Neural cell (in vitro differentiated cells): ENCODE measurements around the gene IFT74. TPM values are rescaled to one million over a fixed set of nuclear protein-coding genes. Genes with fewer than 3 reads are reported as not detected.

Experiments used
- H2AFZ ChIP-seq: fragments of 200-600, 300-800 bp; sonication (generic), shearing (Covaris generic); 2 replicates; pipeline ENCODE4 v1.6.0; 2014; ENCODE audit warnings: low read depth, mild to moderate bottlenecking, antibody characterized with exemption, low read length, moderate library complexity
- H3F3A ChIP-seq: fragments of 200-600 bp; shearing (Covaris generic); 2 replicates; pipeline ENCODE4 v1.6.1; 2016; ENCODE audit warnings: mild to moderate bottlenecking, moderate library complexity, mixed read lengths, antibody characterized with exemption, low read length; ENCODE audit not compliant: insufficient read depth, poor library complexity, severe bottlenecking
- H3K27ac ChIP-seq: fragments of 200-600, 300-800 bp; sonication (generic), shearing (Covaris generic); 2 replicates; pipeline ENCODE4 v1.5.1; 2014; ENCODE audit warnings: mild to moderate bottlenecking, low read length, moderate library complexity
- H3K27me3 ChIP-seq: fragments of 300-800, 200-600 bp; sonication (generic), shearing (Covaris generic); 2 replicates; pipeline ENCODE4 v1.6.0; 2014; ENCODE audit warnings: mild to moderate bottlenecking, low read depth, low read length, moderate library complexity; ENCODE audit not compliant: insufficient read depth
- H3K36me3 ChIP-seq: fragments of 300-800, 200-600 bp; sonication (generic), shearing (Covaris generic); 2 replicates; pipeline ENCODE4 v1.5.1; 2014; ENCODE audit warnings: mild to moderate bottlenecking, antibody characterized with exemption, low read length, moderate library complexity; ENCODE audit not compliant: insufficient read depth
- H3K4me2 ChIP-seq: fragments of 300-800, 200-600 bp; sonication (generic), shearing (Covaris generic); 2 replicates; pipeline ENCODE4 v1.6.0; 2014; ENCODE audit warnings: mild to moderate bottlenecking, low read length
- H3K4me3 ChIP-seq: fragments of 300-800, 200-600 bp; sonication (generic), shearing (Covaris generic); 2 replicates; pipeline ENCODE4 v1.5.1; 2014; ENCODE audit warnings: mild to moderate bottlenecking, low read length, moderate library complexity
- H3K79me2 ChIP-seq: fragments of 200-600 bp; shearing (Covaris generic); replicated peaks from 2 replicates; pipeline ENCODE4 v1.6.0; 2014; ENCODE audit warnings: mild to moderate bottlenecking, low read length, moderate library complexity; ENCODE audit not compliant: insufficient read depth
- H3K9ac ChIP-seq: fragments of 300-800, 200-600 bp; sonication (generic), shearing (Covaris generic); 2 replicates; pipeline ENCODE4 v1.6.1; 2016; ENCODE audit warnings: mild to moderate bottlenecking, low read length, mixed read lengths
- H3K9me2 ChIP-seq: fragments of 200-600 bp; shearing (Covaris generic); 2 replicates; pipeline ENCODE4 v1.6.1; 2016; ENCODE audit warnings: mild to moderate bottlenecking, low read length, mixed read lengths; ENCODE audit not compliant: insufficient read depth
- H3K9me3 ChIP-seq: fragments of 200-600, 300-800 bp; sonication (generic), shearing (Covaris generic); 2 replicates; pipeline ENCODE4 v1.6.1; 2016; ENCODE audit warnings: mild to moderate bottlenecking, mixed run types, low read length, moderate library complexity, mixed read lengths
- H4K20me1 ChIP-seq: fragments of 200-600 bp; shearing (Covaris generic); 2 replicates; pipeline ENCODE4 v1.6.1; 2016; ENCODE audit warnings: mild to moderate bottlenecking, mixed run types; ENCODE audit not compliant: insufficient read depth
- EP300 ChIP-seq: fragments of 450-650 bp; conservative IDR thresholded peaks from 2 replicates; pipeline ENCODE4 v1.6.1; 2014; ENCODE audit warnings: antibody characterized with exemption, mild to moderate bottlenecking, moderate library complexity; ENCODE audit not compliant: poor library complexity, severe bottlenecking
- EZH2 ChIP-seq: fragments of 200-600, 300-800 bp; shearing (Covaris generic), sonication (generic); IDR thresholded peaks from 2 replicates; pipeline ENCODE4 v1.6.1; 2014; ENCODE audit warnings: antibody characterized with exemption, low read length, borderline replicate concordance, mild to moderate bottlenecking; ENCODE audit not compliant: insufficient read depth, poor library complexity, severe bottlenecking
- MXI1 ChIP-seq: fragments of 450-650 bp; conservative IDR thresholded peaks from 2 replicates; pipeline ENCODE4 v1.6.1; 2014; ENCODE audit warnings: antibody characterized with exemption, mild to moderate bottlenecking; ENCODE audit not compliant: poor library complexity, severe bottlenecking
- POLR2AphosphoS5 ChIP-seq: IDR thresholded peaks from 2 replicates; pipeline ENCODE4 v1.6.1; 2012
- RAD21 ChIP-seq: fragments of 450-650 bp; conservative IDR thresholded peaks from 2 replicates; pipeline ENCODE4 v1.6.1; 2014; ENCODE audit warnings: antibody characterized with exemption, mild to moderate bottlenecking, moderate library complexity
- REST ChIP-seq: IDR thresholded peaks from 2 replicates; pipeline ENCODE4 v1.6.1; 2012; ENCODE audit warnings: borderline replicate concordance
- SMC3 ChIP-seq: fragments of 450-650 bp; conservative IDR thresholded peaks from 2 replicates; pipeline ENCODE4 v1.6.1; 2014; ENCODE audit warnings: antibody characterized with exemption, mild to moderate bottlenecking, moderate library complexity; ENCODE audit not compliant: poor library complexity
- TAF1 ChIP-seq: IDR thresholded peaks from 2 replicates; pipeline ENCODE4 v1.6.1; 2012; ENCODE audit warnings: low read depth
- polyA plus RNA-seq: library from polyadenylated mRNA; depleted of rRNA; stranded (reverse); fragments of >200 nt; gene quantifications from 2 replicates; pipeline ENCODE4 v1.2.3, GENCODE V29; 2014
- TF ChIP-seq, protein P1 (sequence below): fragments of 450-650 bp; IDR thresholded peaks from 2 replicates; pipeline ENCODE4 v1.5.1; 2014; ENCODE audit warnings: antibody characterized with exemption, mild to moderate bottlenecking, moderate library complexity; ENCODE audit not compliant: poor library complexity, severe bottlenecking

IFT74 gene
- polyA plus RNA-seq, 1 donor from 2014 or later: 10.9 TPM

- H3K4me2 ChIP-seq: no peak overlapping the region
- TF ChIP-seq TAF1 (peak; percentile 30), RAD21 (peak; percentile 81), SMC3 (peak; percentile 69), POLR2AphosphoS5 (peak; percentile 21), MXI1 (peak; percentile 44), EZH2 (no peak), REST (peak; percentile 46), EP300 (no peak)
- TF ChIP-seq, protein P1, sequence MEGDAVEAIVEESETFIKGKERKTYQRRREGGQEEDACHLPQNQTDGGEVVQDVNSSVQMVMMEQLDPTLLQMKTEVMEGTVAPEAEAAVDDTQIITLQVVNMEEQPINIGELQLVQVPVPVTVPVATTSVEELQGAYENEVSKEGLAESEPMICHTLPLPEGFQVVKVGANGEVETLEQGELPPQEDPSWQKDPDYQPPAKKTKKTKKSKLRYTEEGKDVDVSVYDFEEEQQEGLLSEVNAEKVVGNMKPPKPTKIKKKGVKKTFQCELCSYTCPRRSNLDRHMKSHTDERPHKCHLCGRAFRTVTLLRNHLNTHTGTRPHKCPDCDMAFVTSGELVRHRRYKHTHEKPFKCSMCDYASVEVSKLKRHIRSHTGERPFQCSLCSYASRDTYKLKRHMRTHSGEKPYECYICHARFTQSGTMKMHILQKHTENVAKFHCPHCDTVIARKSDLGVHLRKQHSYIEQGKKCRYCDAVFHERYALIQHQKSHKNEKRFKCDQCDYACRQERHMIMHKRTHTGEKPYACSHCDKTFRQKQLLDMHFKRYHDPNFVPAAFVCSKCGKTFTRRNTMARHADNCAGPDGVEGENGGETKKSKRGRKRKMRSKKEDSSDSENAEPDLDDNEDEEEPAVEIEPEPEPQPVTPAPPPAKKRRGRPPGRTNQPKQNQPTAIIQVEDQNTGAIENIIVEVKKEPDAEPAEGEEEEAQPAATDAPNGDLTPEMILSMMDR: peak; percentile 76
- peak overlapping the region; percentile 20 for H3K9ac ChIP-seq
- peak overlapping the region; percentile 62 for H3K4me3 ChIP-seq
- no peaks in the 10 kb centered on the region for H3K36me3 ChIP-seq
- no peaks in the 10 kb centered on the region for H3K9me2 ChIP-seq
- H3F3A ChIP-seq: no peaks in the 10 kb centered on the region
- H4K20me1 ChIP-seq: no peaks in the 10 kb centered on the region
- H3K9me3 ChIP-seq: no peaks in the 10 kb centered on the region
- H3K27me3 ChIP-seq: no peaks in the 10 kb centered on the region
- no peak overlapping the region for H2AFZ ChIP-seq
- H3K27ac ChIP-seq: no peak overlapping the region
- peaks cover under 1% of the 10 kb centered on the region for H3K79me2 ChIP-seq
Observed at GRCh38 chr9:26975728-26976707, 19.8 kb downstream of the IFT74 start.

DNA sequence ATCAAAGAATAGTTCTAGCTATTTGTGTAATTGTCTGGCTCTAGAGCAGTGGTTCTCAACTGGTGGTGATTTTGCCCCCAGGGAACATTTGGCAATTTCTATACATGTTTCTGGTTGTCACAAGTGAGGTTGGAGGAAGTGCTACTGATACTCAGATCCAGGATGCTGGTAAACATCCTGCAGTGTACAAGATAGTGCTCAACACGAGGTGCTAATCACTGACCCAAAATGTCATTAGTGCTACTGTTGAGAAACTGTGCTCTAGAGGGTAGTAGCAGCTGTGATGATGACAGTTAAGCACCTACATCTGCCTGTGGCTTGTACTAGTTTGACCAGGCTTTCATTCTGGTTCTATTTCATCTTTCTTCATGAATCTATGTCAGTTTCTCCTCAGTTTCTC is 27.1 kb downstream of the IFT74 start:
- no peak for TF ChIP-seq TAF1
- no peak for TF ChIP-seq EP300
- no peak for TF ChIP-seq MXI1
- TF ChIP-seq REST: no peak
- no peak for TF ChIP-seq RAD21
- no peak for TF ChIP-seq SMC3
- TF ChIP-seq, protein P1: no peak
- Histone ChIP-seq H3K36me3 (peaks cover 10% of the 10 kb centered on the region), H3F3A (no peaks in the 10 kb centered on the region)

More for the DNA sequence above, 27.1 kb downstream of the IFT74 start:
- no peaks in the 10 kb centered on the region for H3K27me3 ChIP-seq
- no peak overlapping the region for H3K9ac ChIP-seq
- no peaks in the 10 kb centered on the region for H3K9me3 ChIP-seq
- H3K4me3 ChIP-seq: no peak overlapping the region
- no peaks in the 10 kb centered on the region for H3K9me2 ChIP-seq
- H2AFZ ChIP-seq: no peak overlapping the region
- H3K4me2 ChIP-seq: no peak overlapping the region
- no peaks in the 10 kb centered on the region for H3K79me2 ChIP-seq
- no peaks in the 10 kb centered on the region for H4K20me1 ChIP-seq
- H3K27ac ChIP-seq: no peak overlapping the region
